Stimulated activated CD8-positive, alpha-beta memory T cell treated with anti-CD3 and anti-CD28 coated beads, Interleukin-7, amount 100 ng/mL, for 48 hours (primary cell): ENCODE measurements around the gene TMEM238L.

Source experiments
- DNase-seq, 2 donors: peaks; one replicate each; pipeline ENCODE4 v3.0.0-alpha.2; 2020; ENCODE audit warnings: low read depth in 1 of 2; ENCODE audit errors: extremely low read depth in 1 of 2

Gene TMEM238L

DNA sequence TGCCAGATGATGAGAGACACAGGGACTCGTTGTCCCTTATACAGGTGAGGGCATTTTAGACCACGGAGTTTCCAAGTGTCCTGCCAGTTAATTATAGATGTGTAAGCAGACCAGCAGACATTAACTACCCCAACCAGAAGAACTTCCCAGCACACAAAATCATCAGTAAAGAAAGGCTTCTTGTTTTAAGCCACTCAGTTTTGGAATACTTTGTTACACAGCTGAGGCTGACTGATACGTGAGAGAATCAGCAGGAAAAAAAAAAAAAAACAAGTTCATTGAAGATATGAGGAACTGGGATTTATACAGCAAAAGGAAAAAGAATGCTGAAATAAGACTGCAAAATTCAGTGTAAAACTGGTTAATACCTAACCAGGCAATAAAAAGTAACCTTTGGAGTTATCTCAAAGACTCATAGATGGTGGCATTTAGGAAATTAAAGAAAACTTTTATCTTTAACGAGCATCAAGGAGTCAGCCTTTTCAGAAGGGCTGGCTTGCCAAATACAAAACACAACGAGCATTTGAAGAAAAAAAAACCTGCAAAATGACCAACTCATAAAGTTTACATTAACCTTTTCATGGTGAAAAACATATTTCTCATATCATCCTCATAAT lies 28.1 kb downstream of the TMEM238L start:
- DNase-seq: no peak

DNA sequence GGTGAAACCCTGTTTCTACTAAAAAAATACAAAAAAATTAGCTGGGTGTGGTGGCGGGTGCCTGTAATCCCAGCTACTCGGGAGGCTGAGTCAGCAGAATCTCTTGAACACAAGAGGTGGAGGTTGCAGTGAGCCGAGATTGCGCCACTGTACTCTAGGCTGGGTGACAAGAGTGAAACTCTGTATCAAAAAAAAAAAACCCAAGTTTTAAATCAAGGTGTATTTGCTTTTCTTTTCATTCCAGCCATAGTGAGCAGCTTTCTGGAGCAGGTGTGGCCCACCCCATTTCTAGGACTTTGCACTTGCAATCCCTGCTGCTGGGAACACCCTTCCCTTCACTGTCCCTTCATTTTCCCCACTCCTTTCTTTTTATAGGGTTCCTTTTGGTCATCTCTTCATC lies 28.8 kb downstream of the TMEM238L start:
- DNase-seq: no peak

DNA sequence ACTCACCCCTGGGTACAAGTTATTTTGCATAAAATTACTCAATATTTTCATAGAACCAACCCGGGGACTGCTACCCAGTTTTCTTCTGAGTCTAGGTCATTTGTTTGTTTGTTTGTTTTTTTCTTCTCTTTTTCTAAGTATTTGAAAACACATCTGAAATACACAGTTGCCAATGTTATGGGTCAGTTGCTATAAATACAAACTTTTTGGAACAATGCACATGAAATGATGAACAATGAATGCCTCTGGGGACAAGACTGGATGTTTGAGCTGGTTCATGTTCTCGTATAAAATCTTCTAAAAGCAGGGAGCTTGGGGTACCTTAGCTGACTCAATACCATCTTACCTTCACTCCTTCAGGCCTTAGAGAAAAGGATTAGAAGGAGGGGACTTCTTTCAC lies 30.5 kb downstream of the TMEM238L start:
- DNase-seq: no peak

DNA sequence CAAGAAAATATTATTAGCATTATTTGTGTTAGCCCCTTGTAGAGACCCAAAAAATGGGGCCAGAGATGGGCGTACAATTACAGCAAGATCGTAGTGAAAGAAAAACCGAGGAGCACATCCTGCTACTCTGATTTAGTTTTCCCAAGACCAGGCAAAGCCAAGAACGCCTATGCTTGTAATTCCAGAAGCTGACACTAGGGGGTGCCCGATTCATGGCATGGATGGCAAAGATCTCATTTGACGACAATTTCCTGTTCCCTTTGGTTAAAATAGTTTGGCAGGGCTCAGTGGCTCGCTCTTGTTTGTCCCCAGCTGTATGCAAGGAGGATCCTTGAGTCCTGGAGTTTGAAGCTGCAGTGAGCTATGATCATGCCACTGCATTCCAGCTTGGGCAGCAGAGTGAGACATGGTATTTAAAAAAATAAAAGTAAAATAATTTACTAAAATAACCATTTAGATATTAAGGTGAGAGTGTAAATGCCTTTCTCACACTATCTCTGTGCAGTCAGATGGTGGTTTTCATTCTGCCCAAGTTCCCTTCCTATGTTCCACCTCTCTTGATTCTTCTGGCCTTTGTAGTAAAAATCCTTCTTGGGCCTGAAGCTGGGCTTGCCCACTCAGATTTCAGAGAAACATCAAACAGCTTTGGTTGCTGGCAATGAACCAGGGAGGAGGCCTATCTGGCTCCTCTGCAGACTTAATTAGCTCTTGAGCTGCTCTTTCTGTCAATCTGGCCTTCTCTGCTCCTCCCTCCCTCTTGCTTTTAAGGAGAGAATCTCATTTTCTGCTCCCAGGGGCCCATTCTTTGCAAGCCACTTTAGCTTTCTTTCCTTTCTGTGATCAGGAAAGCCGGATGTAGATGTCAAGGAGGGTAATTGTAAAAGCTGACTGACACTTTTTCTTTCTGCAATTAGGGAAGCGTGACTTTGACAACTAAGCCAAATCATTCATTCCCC lies 31.2 kb downstream of the TMEM238L start:
- peak; percentile 17 to 37 for DNase-seq

DNA sequence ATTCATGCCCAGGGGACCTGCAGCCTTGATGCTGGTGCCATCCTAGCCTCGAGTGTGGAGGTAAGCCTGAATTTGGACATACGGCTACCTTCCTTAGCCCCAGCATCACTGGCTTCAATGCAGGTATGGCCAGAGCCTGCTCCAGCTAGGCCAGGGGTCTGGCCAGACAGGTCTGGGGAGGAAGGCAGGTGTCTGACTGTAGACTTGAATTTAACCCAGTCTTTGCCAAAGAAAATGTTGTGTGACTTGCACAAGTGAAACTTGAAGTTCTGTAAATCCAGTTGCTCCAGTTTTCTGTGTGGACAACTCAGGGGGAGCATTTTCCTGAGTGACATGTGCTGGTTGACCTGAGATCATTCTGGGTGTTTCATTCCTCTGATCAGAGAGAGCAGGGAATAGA lies 32.8 kb downstream of the TMEM238L start:
- no peak for DNase-seq

DNA sequence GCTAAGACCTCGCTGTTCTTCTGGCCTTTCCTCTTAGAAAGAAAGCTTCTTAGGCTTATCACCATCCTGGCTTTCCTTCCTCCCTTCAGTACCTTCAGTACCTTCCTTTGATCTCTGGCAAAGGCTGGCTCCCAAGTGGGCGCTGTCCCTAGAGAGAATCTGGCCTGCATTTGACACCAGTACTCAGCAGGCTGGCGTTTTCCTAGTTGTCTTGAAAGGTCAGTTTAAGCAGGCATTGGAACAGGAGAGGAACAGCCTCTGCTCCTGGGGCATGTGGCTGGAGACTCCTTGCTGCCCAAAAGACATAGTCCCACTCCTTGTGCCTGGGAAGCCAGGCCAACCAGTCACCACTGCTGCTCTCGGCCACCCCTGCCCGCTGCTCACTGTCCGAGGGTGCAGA lies 34.1 kb downstream of the TMEM238L start:
- DNase-seq: no peak

DNA sequence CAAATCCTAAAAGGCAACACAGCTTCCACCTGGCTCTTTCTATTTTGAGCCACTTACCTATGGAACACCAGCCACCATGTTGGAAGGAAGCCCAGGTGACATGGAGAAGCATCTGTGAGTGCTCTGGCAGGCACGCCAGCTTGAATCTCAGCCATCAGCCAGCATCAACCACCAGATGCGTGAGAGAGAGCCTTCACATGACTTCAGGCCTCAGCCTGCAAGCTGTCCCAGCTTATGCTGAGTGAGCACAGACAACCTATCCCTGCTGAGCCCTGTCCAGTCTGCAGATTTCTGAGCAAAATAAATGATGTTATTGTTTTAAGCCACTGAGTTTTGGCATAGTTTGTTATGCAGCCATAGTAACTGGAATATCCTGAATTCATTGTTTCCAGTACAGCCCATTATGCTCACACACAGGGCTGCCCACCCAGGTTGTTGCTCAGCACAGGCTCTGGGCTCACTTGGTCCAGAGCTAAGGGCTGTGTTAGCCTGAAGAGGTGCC lies 35.1 kb downstream of the TMEM238L start:
- no peak for DNase-seq

DNA sequence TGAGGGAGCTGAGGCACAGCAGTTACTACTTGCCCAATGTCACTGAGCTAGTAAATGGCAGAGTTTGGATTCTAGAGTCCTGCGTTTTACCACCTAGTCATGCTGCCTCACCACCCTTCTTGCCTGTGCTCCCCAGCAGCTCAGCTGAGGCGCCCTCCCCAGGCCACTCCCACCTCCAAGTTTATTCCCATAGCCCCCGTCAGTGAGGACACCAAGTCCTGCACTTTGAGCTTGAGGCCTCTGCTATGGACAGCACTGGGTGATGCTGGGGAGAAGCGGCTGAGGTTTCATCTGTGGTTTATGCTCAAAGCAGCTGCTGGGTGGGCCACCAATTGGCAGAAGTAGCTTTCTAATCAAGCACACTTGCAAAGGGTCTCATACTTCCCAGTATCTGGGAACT lies 36.7 kb downstream of the TMEM238L start:
- no peak for DNase-seq

DNA sequence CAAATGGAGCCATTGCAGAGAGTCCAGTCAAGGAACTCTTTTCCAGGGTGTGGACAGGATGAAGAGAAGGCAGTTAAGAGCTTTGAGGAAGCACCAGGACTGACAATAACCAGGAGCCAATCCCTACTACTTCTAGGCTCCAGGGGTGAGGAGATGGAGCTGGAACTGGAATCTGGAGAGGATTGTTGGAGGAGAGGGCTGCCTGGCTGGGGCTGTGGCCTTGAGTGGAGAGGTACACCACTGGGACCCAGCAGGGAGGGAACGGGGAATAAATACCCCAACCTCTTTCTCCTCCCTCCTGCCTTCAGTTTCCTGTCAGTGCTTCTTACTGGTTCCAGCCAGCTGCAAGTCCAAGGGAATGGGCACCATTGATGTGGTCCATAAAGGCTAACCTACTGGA lies 41.9 kb downstream of the TMEM238L start:
- no peak for DNase-seq

DNA sequence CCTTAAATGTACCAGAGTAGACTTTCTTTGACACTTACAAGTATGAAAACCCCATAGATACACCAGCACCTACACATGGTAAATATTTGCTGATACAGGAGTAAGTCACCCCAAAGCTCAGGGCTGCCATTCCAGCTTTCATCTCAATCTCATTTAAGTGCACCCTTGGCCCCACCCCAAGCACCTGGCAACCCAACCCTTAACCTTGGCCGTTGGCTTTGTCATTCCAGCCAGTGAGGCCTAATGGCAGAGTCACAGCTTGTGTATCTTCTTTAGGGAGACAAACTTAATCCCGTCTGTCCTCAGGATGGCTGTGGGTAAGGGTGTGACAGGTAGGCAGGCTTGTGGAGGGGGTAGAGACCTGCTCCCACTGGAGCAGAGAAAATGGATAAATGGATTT lies 42.6 kb downstream of the TMEM238L start:
- no peak for DNase-seq

DNA sequence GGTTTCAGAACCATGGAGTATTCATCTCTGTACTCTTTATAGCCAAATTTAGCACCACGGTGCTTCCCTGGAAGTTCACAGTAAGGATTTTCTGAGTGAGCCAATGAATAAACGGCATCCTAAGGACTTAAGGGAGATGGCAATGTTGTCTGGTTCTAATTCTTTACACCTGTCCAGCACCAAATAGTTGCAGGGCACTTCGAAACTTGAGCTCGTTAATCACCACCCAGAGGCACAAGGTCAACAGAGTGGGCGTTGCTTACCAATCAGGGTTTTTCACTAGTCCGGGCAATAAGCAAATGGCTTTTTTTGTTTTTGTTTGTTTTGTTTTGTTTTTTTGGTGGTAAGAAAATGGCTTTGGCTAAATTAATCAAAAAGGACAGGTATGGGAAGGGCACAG lies 45.8 kb downstream of the TMEM238L start:
- DNase-seq: no peak

DNA sequence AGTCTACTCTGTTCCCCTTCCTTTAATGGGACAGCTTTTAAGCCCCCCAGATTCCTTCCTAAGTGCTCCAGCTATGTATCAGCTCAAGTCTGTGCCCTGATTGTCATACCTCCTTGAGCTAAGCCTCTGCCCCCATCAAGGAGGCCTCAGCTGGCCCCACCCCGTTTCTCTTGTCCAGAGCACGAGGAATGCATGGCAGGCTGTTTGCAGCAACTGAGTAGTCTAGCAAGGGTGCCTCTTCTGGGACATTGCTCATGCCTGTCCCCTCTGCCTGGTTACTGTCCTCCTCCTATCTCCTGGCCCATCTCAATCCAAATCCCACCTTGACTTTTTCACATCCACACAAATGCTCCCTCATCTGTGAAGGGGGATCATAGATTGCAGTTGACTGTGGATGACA lies 46.3 kb downstream of the TMEM238L start:
- DNase-seq: no peak

DNA sequence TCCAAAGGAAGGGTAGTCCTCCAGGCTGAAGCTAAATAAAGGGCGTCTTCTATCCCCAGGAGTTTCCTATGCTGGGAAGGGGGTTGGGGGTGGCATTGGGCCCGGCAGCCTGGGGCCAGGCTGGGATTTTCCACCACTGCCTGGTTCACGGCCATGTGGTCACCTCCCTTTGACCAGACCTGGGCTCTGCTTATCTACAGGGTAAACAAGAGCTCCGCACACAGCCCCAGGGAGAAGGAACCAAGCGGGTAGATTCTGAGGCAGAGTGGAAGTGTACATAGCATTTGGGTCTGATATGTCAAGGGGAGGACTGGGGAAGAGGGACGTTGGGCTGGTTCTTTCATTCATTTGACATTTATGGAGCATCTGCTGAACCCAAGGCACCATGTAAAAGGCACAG lies 46.8 kb downstream of the TMEM238L start:
- no peak for DNase-seq

DNA sequence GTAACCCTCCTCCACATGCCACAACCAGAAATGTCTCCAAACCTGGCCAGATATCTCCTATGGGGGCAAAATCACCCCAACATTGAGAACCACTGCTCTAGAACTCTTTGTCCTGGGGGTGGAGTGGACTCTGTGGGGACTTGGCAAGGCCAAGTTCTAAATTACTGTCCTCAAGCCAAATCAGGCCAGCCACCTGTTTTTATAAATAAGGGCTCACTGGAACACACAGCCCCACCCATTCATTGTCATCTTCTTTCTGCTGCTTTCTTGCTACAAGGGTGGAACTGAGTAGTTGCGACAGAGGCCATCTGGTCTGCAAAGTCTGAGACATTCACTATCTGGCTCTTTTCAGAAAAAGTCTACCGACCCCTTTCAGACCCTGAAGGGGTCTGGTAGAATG lies 47.3 kb downstream of the TMEM238L start:
- no peak for DNase-seq

DNA sequence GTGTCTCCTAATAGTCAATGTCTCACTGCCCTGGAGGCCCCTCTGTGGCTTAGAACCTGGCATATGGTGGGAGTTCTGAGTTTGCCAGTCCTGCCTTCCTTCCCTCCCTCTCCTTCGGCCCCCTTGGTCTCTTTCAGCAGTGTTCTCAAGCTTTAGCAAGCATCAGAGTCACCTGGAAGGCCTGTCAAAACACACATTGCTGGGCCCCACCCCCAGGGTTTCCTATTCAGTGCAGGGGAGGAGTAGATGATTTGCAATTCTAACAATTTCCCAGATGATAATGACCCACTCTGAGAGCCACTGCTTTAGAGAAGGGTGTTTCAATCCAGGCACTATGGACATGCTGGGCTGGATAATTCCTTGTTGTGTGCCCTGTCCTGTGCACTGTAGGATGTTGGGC lies 47.7 kb downstream of the TMEM238L start:
- DNase-seq: no peak

DNA sequence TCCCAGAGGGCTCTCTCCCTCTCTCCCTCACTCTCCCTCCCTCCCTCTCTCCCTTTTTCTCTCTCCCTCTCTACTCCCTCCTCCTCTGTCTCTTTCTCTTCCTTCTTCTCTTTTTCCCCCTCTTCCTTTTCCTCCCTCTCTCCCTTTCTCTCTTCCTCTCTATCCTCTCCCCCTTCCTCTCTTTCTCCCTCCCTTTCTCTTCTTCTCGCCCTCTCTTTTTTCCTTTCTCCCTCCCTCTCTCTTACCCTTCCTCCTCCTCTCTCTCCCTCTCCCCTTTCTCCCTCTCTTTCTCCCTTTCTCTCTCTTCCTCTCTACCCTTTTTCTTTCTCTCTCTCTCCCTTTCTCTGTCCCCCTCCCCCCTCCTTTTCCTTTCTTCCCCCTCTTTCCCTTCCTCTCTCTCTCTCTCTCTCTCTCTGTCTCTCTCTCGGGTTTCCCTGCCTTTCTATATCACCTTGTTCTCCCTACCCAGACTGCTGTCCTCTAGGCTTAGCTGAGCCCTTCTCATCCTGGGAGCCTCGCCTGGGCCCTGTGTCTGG lies 48.2 kb downstream of the TMEM238L start:
- DNase-seq: no peak

DNA sequence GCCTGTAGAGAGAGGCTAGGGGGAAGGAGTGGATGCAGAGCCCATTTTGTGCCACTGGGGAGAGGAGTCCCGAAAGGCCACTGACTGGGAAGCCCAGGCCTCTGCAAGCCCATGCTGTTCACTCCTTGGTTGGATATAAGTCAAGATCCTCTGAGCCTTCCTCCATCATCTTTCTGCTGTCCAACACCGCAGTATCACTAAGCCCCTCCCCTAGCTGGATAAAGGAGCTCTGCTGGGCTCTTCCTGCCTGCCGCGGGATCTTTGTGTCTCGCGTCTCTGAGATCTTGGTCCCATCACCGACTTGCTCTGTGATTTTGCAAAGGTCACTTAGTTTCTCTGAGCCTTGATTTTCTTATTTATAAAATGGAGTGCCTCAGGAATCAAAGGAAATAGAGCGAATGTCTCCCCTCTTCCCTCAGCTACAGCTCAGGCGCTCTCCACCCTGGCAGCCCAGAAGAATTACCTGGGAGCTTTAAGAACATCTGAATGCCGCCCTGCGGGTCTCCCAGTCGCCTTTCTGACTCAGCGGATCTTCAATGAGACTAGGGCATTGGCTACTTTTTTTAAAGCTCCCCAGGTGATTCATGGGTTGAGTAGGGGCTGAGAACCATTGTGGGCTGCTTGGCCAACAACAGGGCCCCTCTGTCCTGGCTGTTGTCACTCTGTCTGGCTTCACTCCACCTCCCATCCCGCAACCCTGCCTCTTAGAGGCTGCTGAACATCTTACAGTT lies 48.9 kb downstream of the TMEM238L start:
- no peak for DNase-seq

DNA sequence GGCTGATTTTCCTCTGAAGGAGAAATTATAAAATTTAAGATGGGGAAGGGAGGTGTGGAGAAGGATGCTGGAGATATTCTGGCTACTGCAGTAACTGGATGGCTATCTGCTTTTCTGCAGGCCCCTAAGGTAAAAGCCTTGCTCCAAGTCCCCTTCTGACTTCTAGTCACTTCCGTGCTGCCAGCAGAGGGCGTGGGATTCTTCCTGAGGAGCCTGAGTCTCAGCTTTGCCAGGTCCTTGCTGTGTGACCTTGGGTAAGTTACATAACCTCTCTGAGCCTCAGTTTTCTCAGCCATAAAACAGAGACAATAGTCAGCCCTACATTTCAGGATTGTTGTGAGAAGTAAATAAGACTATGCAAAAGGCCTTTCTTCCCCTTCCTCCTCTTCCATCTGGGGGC lies 49.8 kb downstream of the TMEM238L start:
- no peak for DNase-seq

DNA sequence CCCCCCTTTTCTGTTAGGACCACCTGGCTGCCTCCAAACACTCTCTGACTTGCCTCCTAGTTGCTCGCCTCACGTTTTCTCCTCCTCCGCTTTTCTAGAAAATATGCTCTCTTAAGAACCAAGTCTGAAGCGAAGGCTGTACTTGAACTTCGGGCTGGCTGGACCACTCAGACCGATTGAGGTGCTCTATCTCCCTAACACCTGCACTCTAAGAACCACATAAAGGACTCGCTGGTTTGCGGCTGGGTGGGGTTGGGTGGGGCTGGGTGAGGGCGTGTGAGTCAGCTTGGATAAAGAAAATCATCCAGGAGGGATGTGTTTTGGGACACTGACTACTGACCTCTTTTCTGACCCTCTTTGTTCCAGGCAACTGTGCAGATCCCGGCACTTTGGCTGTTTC lies 51.2 kb downstream of the TMEM238L start:
- no peak for DNase-seq

DNA sequence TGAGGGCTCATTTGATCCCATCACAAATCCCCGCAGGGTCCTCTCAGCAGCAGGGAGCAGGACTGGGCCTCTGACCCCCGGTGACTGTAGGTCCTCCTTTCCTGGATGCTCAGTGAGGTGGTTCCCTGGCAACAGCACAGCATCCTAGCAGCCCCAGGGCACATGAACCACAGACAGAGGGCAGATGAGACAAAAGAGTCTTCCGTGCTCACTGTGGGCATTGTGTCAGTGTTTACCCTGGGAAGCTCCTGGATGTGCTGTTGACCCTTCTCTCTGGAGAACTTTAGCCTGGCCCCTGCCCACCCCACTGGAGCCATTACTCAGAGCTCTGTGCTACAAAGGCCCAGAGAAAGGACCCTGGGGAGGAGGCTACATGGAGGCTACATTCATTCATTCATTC lies 52.3 kb downstream of the TMEM238L start:
- no peak for DNase-seq

DNA sequence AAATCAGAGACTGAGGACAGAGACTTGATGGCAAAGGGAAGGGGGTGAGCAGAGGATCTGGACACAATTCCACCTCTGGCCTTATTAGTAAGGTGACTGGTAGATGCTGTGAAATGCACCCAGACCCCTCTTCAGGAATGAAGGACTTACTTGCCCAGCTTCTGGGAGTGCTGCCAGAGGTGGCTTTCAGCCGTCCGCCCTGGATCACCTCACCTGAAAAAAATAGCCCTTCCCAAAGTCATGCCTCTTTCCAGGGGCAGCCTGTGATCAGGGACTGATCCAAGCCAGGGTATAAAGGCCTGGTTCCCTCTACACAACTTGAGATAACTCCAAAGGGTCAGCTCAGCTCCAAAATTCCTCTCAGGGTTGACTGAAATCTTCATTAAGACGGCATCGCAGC lies 53.7 kb downstream of the TMEM238L start:
- no peak for DNase-seq
